GM21576 (cell line): Measurements from ENCODE around the gene SLC2A13.
"Not testable (repeated sequence)": the region's sequence is repeated elsewhere in the genome, so short reads cannot be mapped to it uniquely, and the experiment has no call there.

ENCODE experiments used
- ATAC-seq: cut with Tn5 transposase; IDR thresholded peaks from one replicate; pipeline ENCODE4 v1.9.1; 2021; ENCODE audit warnings: mild to moderate bottlenecking, moderate library complexity; ENCODE audit not compliant: unreplicated experiment

SLC2A13 gene

GRCh38 chr12:40106202-40106533, 287 bp upstream of the SLC2A13 start:
- no peak for ATAC-seq

DNA sequence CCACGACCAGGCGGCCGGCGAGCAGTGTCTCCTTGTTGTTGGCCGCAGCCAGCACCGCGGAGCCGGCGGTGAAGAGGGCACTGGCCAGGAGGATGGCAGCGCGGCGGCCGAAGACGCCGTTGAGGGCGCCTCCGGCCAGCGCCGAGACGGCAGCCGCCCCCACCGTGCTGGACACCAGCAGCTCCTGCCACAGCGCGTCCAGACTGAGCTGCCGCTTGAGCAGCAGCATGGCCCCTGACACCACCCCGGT, 691 bp downstream of the SLC2A13 start:
- ATAC-seq, result peak; percentile 48

- ATAC-seq, result no peak
Measured at GRCh38 chr12:40104461-40105264, 1.2 kb downstream of the SLC2A13 start.

- ATAC-seq, result no peak
Measured at GRCh38 chr12:40103043-40103442, 2.8 kb downstream of the SLC2A13 start.

GRCh38 chr12:40101747-40102146, 4.1 kb downstream of the SLC2A13 start:
- no peak for ATAC-seq

DNA sequence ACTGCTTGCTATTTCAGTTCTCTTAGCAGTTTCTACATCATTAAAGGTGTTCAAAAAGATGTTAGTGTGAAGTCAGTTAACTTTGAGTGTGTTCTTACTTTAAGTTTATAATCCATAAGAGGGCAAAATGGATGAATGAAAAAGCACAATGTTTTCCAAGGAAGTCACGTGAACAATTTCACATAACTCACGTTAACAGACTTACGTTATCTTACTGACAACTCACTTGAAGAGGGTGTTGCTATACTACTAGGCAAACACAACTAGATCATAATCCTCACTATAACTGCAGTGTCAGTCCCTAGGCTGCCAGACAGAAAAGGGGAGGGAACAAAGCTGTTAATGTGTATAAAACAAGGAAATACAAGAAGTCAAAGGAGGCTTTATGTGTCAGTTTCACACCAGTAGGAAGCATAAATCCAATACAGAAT, 6.4 kb downstream of the SLC2A13 start:
- ATAC-seq, result no peak

DNA sequence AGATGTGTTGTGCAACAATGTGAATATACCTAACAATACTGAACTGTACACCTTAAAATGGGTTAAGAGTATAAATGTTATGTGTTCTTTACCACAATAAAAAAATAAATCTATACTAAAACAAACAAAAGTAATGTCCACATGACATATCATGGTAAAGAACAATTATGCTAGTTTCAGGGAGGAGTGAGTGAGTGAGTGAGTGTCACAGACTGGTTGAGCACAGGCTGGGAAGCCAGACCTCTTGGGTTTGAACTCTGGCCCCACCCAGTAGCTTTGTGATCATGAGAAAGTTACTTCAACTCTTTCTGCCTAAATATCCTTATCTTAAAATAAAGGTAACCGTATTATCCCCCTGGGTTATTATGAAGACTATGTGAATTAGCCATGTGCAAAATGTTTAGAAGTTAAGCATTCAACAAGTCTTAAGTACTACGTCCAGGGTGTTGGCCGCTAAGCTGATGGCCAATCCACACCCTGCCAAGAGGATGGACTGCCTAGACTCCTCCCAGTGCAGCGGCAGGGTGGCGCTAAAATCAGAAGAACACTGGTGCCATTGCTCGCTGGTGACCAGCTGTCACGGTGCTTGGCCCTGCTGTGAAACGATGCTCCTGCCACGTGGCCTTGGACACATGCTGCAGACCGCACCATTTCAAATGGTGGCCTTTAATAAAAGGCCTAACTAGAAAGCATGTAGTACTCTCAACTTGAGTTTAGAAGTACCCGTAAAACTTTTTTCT, 7.3 kb downstream of the SLC2A13 start:
- no peak for ATAC-seq

GRCh38 chr12:40093512-40093911, 12.4 kb downstream of the SLC2A13 start:
- ATAC-seq, result no peak

- ATAC-seq, result no peak
Measured at GRCh38 chr12:40086471-40086870, 19.4 kb downstream of the SLC2A13 start.

- ATAC-seq, result no peak
Measured at GRCh38 chr12:40078266-40078665, 27.6 kb downstream of the SLC2A13 start.

- no peak for ATAC-seq
Measured at GRCh38 chr12:40075458-40075857, 30.4 kb downstream of the SLC2A13 start.

GRCh38 chr12:40068416-40068815, 37.5 kb downstream of the SLC2A13 start:
- ATAC-seq, result no peak

DNA sequence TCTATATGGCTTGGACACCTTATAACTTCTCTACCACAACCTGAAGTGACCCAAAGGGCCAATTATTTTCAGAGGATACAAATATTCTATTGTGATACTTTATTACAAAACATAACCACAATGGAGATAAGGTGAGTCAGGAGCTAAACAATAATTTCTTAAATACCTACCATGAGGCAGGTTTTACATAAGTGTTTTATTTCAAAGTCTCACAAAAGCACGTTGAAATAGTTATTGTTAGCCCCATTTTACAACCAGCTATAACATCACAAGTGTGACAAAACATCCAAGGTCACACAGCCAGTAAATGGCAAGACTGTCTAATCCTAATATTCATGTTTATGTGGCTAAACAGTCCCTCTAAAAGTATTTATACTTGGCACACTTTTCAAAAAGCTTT, 40.2 kb downstream of the SLC2A13 start:
- ATAC-seq, result no peak

DNA sequence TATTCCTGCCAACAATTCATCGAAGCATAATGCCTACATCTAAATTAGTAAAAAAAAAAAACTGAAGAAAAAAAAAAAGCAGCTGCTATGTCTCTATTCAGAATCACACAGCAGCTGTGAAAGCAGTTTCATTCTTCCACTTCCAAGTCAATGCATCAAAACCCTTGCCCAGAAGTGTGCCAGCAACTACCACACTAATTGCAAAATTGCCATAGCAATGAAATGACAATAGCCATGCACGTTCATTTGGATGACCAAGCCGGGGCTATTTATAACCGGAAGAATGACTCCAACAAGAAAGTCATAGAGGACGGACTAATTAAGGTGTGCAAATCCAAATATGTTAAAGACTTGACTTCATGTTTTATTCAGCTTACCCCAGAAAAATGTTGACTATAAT, 42.5 kb downstream of the SLC2A13 start:
- ATAC-seq, result no peak

DNA sequence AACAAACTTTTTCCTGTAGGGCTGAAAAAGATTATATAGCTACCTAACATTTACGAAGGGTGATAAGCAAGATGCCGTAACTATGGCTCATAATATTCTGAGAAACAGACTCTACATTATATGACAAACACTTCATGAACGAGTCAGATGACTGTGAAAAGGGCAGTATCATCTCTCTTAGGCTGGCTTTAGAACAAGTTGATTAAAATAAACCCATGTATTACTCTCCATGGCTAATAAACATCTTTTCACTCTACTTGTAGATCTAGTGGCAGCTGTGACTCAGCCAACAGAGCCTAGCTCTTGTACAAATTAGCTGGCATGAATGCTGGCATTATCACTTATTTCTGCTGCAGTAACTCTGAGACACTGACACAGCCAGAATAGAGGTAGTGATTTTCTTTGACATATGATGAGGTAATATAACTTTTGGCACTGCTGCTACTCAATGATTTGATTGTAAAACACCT, 47.1 kb downstream of the SLC2A13 start:
- ATAC-seq, result no peak

GRCh38 chr12:40056373-40056772, 49.5 kb downstream of the SLC2A13 start:
- ATAC-seq, result no peak

DNA sequence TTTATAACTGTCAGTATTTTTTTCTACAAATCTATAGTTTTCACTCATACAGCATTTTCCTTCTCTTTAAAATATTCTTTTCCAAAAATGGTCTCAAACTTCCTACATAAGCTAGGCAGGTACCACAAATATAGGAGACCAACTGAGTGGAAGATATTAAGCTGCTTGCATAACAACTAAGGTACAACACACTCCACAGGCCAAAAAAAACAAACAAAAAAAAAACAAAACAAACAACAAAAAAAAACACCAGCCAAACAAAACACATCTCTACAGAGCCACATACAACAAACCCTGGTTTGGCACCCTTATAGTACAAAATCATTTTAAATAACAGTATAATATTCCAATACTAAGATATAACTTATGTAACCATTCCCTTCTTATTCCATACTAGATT, 50.1 kb downstream of the SLC2A13 start:
- no peak for ATAC-seq

- no peak for ATAC-seq
Measured at GRCh38 chr12:40055228-40055579, 50.7 kb downstream of the SLC2A13 start.

GRCh38 chr12:40054555-40055227, 51.2 kb downstream of the SLC2A13 start:
- no peak for ATAC-seq

DNA sequence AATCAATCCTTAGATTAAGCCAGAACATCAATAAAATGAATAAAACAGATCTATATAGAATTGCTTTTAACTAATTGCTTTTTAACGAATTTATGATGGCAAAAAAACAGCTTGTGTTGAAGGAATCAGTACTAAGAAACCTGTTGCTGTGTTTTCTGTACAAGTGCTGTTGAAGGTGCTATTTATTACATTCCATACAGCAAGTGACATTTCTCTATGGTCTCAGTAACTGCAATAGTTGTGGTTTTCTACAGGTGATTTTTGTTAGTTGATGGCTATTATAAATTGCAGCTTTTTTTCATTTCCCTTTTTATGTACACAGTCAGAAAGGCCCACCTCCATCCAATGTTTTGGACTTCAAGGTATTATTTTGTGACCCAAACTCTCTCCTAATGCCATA, 56.6 kb downstream of the SLC2A13 start:
- ATAC-seq, result no peak

DNA sequence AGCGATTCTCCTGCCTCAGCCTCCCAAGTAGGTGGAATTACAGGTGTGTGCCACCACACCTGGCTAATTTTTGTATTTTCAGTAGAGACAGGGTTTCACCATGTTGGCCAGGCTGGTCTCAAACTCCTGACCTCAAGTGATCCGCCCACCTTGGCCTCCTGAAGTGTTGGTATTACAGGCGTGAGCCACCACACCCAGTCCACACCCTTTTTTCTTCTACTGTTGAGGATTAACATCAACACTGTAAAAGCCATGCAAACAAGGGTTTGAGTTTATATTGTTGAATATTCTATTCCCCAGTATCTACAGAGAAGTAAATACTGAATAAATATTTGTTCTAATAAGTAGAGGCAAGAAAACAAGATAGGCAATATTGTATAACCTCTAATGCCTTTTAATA, 58.9 kb downstream of the SLC2A13 start:
- not testable (repeated sequence) for ATAC-seq

DNA sequence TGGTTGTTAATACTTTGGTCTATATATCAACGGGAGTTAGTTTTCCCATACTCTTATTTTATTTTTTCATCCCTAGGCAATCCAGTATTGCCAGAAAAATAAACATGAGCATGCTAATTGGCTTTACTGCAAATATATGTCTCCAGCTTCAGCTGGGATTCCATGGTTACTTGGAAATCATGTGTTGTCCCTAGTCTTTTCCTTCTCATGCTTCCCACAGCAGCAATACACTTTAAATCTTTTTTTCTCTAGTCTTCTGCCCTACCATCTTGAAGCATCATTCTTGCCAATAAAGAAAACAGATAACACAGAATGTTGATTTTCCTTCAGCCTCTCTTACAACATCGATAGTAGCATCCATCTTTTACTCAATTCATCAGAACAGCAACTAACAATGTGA, 60.2 kb downstream of the SLC2A13 start:
- ATAC-seq, result no peak
